NCI-H2171 treated with DMSO at 0.1 percent for 48 hours (cell line): ENCODE data around the gene CCDC85B.
"Not testable (repeated sequence)": the region's sequence is repeated elsewhere in the genome, so short reads cannot be mapped to it uniquely, and the experiment has no call there.

Source experiments
- DNase-seq: peaks from one replicate; lab custom pipeline; 2025; lab: John Stamatoyannopoulos, UW

Gene CCDC85B

GRCh38 chr11:65887723-65888162 is 2.7 kb upstream of the CCDC85B start:
- DNase-seq = no peak

DNA sequence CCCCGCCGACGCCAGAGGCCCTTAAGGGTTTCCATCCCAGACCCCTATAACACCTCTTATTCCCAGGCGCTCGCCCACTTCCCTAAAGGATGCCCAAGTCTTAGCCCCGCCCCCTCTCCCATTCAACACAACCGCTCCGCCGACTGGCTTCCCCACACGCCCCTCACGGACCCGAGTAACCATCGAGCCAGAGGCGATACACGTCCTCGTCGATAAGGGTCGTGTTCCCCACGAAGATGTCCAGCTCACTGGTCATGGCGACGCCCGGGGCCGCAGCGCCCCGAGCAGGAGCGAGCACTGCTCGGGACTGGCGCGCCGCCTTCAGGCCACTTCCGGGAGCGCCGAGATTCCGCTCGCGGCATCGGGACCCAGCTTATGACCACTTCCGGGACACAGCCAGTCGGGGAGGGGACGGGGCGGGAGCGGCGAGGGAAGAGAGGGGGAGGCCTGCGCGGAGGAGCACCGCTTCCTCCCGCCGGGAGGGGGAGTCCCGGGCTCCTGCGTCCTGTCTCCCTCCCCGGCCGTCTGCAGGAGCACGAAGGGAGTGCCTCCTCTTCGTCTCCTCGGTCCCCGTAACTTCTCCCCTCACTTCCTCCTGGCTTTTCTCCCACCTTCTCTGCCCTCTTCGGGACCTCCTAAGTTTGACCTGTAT is 2.2 kb upstream of the CCDC85B start, which contains the start of gene FIBP:
FIBP (minus strand) TSS at position 309 of the 652 bp plus-strand sequence; CDS start at position 256, 53 bp downstream.
- DNase-seq = peak; percentile 94

- DNase-seq = no peak
These were observed 1.0 kb downstream of the CCDC85B start for GRCh38 chr11:65891219-65892136.

DNA sequence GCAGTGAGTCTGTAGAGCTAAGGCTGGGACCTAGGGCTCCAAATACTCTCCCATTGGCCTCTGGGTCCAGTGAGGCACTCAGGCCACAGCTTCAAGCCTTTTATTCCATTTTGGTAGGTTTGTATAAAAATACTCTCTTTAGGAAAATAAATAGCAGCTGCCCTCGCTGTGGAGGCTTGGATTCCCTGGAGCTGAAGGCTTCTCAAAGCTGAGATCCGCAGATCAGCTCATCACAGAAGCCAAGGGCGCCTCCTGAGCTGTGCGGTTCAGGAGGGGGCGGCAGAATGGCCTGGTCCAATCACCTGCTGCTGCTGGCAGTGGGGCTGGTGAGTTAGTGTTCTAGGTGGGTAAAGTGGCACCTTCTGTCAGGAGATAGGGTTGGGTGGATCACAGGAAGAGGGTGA is 1.7 kb downstream of the CCDC85B start:
- not testable (repeated sequence) for DNase-seq

DNA sequence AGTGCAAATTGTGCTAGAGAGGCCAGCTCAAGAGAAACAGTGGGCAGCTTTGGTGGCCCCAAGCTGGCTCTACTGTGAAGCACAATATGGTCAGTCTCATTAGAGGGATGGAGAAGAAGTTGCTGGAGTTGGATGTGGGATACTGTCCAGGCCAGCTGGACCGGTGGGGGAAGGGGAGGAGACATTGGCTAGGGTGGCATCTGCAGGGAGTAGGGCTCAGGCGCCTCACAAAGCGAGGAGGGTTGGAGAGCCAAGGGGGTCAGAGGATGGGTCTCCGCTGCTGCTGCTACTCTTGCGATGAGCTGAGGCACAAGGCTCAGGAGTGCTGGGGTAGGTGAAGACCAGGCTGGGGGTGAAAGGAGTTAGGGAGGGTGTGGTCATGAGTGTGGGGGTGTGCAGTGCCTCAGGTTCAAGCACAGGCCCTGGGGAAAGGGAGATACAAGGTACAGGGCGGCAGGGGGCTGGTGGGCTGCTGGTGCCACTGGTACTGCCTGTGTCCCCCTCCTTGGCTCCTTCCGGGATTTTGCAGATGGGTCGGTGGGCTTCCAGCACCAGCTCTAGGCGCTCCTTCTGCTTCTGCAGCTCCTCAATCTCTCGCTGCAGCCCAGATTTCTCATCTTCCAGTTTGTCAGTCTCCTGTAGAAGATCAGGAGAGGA is 2.3 kb downstream of the CCDC85B start:
- no peak for DNase-seq

DNA sequence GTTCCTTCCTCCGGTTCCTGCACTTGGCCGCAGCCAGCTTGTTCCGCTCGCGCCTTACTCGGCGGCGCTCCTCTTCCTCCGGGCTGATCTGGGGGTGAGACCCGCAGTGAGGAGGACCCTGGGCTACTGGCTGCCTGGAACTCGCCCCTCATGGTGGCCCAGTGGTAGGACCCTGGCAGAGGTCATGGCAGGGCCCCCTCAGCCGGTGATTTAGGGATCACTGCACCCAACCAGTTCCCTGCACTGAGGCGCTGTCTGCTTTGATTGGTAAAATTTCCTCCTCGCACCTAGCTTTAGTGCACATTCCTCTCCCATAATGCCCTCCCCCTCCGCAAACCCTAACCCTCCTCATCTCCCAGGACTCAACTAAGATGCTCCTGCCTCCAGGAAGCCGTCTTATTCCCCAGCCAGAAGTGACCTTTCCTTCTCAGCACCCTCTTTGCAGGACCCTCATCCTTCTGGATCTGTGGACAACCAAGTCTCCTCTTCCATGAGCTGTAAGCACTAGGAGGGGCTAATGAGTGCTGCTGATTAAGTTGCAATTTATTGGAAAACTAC is 3.6 kb downstream of the CCDC85B start:
- DNase-seq = no peak

DNA sequence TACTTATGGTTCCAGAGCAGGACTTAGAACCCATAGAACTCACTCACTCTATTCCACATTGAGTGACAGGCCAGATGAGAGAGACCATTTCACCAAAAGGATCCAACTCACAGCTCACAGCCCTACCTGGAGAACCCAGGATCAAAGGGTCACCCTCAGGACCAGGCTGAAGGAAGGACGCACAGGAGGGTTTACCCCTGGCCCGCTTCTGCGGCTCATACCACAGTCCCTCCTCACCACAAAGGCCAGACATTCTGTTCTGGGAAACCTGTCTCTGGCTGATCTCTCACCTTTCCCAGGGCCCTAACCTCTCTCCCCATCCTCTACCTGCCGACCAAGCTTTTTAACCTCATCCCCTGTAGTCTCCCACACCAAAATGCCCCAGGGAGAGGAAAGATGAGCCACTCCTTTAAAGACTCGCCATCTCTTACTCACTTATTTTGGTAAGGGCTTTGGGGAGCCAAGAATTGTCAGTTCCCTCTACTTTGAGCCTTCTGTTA is 5.1 kb downstream of the CCDC85B start:
- DNase-seq = no peak

DNA sequence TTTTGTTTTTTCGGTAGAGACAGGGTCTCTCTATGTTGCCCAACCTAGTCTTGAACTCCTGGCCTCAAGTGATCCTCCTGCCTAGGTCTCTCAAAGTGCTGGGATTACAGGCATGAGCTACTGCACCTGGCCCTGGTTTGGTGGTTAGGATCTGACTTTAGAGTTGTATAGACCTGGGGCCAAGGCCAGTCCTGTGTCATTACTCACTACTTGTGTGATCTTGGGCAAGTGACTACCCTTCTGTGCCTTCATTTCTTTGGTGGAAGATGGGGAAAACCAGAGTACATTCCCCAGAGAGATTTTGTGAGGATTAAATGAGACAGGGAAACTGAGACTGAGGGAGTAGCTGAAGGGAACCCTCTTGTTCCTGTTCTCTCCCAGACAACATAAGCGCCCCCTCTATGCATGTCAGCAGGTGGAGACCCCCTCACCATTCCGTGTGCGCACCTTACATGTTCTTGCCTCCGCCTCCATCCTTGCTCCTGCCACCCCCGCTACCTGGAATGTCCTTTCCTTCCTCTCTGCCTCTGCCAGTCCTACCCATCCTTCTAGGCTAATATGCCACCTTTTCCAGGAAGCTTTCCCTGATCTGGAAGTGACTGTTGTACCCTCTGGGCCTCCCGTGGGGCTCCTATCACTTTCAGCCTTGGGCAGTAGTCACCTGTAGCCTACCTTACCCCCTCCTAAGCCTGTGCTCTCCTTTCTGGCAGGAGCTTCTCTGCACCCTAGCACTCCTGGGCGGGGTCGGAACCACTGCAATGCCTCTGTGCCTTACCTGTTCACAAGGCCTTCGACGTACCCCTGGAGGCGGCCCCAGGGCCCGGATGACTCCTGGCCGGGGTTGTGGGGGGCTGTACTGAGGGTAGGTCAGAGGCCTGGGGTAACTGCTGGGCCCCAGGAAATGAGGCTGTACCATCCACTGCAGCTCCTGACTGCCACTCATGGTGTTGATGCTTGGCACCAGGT is 5.8 kb downstream of the CCDC85B start:
- DNase-seq = no peak

- DNase-seq = no peak
These were observed 6.6 kb downstream of the CCDC85B start for GRCh38 chr11:65897020-65897471.

DNA sequence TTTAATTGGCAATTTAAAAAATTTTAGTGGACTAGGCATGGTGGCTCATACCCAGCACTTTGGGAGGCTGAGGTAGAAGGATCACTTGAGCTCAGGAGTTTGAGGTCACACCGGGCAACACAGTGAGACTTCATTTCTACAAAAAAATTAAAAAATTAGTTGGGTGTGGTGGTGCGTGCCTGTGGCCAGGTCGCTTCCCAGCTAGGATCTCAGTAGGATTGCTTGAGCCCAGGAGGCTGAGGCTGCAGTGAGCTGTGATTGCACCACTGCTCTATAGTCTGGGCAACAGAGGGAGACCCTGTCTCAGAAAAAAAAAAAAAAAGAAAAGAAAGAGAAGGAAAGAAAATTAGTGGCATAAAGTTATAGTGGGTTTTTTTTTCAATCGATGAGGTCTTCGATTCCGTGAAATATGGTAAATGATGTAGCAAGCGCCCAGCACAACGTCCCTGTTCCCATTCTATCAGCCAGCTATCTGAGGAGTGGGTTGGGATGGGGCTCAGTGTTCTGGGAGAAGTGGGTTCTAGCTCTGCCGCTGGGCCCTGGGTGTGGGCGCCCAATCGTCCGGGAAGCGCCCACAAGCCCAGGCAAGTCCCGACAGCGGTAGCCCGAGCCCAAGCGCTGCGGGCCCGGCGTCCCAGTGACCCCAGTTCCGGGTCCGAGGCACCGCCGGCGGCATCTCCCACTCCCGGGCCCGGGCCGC is 8.3 kb downstream of the CCDC85B start:
- DNase-seq = no peak

- DNase-seq = no peak
These were observed 9.1 kb downstream of the CCDC85B start for GRCh38 chr11:65899356-65900124.

- peak; percentile 69 for DNase-seq
These were observed 9.8 kb downstream of the CCDC85B start, which contains the start of gene FOSL1 for GRCh38 chr11:65900125-65900898. TSS of gene FOSL1 (minus strand) at chr11:65900388. CDS start at chr11:65900339, 49 bp downstream.

DNA sequence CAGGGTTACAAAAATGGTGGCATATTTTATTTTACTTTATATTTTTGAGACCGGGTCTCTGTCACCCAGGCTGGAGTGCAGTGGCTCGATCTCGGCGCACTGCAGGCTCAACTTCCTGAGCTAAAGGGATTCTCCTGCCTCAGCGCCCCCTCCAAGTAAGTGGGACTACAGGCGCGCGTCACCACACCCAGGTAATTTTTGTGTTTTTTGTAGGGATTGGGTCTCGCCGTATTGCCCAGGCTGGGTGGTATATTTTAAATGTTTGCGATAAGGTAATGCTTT is 10.4 kb downstream of the CCDC85B start:
- DNase-seq = no peak

DNA sequence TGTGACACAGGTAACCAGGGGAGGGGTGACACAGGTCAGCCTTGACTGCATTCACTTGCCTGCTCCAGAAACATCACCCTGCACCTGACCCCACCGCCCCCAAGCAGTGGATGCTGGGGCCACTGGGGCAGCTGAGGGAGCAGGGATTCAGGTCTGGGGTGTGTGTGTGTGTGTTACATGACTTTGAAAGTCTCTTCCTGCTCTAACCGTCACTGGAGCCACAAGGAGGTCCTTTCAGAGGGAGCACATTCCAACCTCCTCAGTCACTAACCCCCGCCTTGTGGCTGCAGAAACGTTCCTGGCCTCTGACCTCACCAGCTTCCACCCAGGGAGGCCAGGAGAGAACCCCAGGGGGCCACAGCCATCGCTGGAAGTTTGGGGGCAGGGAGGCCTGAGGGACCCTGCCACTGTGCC is 12.6 kb downstream of the CCDC85B start:
- DNase-seq = no peak

- DNase-seq = no peak
These were observed 13.2 kb downstream of the CCDC85B start for GRCh38 chr11:65903715-65904114.

DNA sequence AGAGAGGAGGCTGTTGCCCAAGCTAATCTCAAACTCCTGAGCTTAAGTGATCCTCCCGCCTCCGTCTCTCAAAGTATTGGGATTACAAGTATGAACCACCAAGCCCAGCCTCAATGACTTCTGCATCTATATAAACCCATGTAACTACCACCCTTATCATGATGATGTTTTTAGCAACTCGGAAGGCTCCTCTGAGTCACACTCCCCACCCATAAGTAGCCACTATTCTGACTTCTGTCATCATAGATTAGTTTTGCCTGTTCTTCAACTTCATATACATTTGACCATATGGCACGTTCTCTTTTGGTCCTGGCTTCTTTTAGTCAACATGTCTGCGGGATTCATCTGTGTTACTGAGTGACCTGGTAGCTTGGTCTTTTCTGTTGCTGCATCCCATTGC is 16.1 kb downstream of the CCDC85B start:
- DNase-seq = no peak

- DNase-seq = peak; percentile 73
These were observed 17.4 kb downstream of the CCDC85B start for GRCh38 chr11:65907878-65908277.

GRCh38 chr11:65911682-65912568 is 21.5 kb downstream of the CCDC85B start:
- peak; percentile 32 for DNase-seq
